Tibial artery (tissue), 4 donors: ENCODE measurements around the gene STK40.

Experiments used
- DNase-seq, 2 donors: peaks; one replicate each; pipeline ENCODE4 v3.0.0-alpha.2; 2019
- H3K27ac ChIP-seq, 2 donors: fragments of 200-600 bp; sonication (generic) in 1 of 2; 1 replicate in 1 of 2; 2 replicates in 1 of 2; pipeline ENCODE4 v1.5.1; 2018 to 2019; ENCODE audit warnings: mild to moderate bottlenecking in 1 of 2
- H3K27me3 ChIP-seq, 2 donors: fragments of 200-600 bp; sonication (generic) in 1 of 2; one replicate each; pipeline versions ENCODE4 v1.5.1 to v1.6.0; 2016 to 2019
- H3K36me3 ChIP-seq, 3 donors: fragments of 200-600 bp; sonication (generic) in 2 of 3; one replicate each; pipeline ENCODE4 v1.5.1; 2016 to 2019; ENCODE audit warnings: mild to moderate bottlenecking in 2 of 3
- H3K4me1 ChIP-seq, 4 donors: fragments of 200-600 bp; sonication (generic) in 2 of 4; 1 replicate in 3 of 4; 2 replicates in 1 of 4; pipeline ENCODE4 v1.5.1; 2016 to 2019
- H3K4me3 ChIP-seq, 2 donors: fragments of 200-600 bp; sonication (generic) in 1 of 2; 1 replicate in 1 of 2; 2 replicates in 1 of 2; pipeline ENCODE4 v1.5.1; 2018 to 2019; ENCODE audit warnings: mild to moderate bottlenecking in 2 of 2
- H3K9me3 ChIP-seq, 3 donors: fragments of 200-600 bp; sonication (generic) in 1 of 3; one replicate each; pipeline ENCODE4 v1.5.1; 2016 to 2019
- CTCF ChIP-seq, 2 experiments: fragments of 200-600 bp in 1 of 2; fragments of 450-650 bp in 1 of 2; IDR thresholded peaks; one replicate each; pipeline ENCODE4 v1.5.1; 2017 to 2019; ENCODE audit warnings: antibody characterized with exemption in 2 of 2, mild to moderate bottlenecking in 1 of 2, moderate library complexity in 1 of 2
- intact Hi-C: fragments of 100-400 bp; cut with DNase I; formaldehyde crosslinking; loops from one replicate; pipeline ENCODE4 v1.15.0; 2023; ENCODE audit warnings: low total_unique reads

The STK40 gene

GRCh38 chr1:36381405-36381804 is 4.3 kb downstream of the STK40 start:
- no peaks in the 10 kb centered on the region for H3K36me3 ChIP-seq
- TF ChIP-seq CTCF (IDR thresholded peaks at IDR 0.05): no peak
- H3K27ac ChIP-seq: peak overlapping the region; percentile 90 to 95
- DNase-seq: no peak
- H3K4me1 ChIP-seq: peaks cover 0 to 72% (median 50%) of the 10 kb centered on the region in 4 donors
- H3K27me3 ChIP-seq: no peaks in the 10 kb centered on the region
- H3K9me3 ChIP-seq: no peaks in the 10 kb centered on the region
- intact Hi-C loops: no loop called here
- no peak overlapping the region for H3K4me3 ChIP-seq

- H3K27ac ChIP-seq: peak overlapping the region; percentile 90 to 95
- H3K9me3 ChIP-seq: no peaks in the 10 kb centered on the region
- no peak for DNase-seq
- H3K27me3 ChIP-seq: no peaks in the 10 kb centered on the region
- intact Hi-C loops: no loop called here
- H3K4me3 ChIP-seq: no peak overlapping the region
- H3K36me3 ChIP-seq: no peaks in the 10 kb centered on the region
- peaks cover 0 to 75% (median 51%) of the 10 kb centered on the region in 4 donors for H3K4me1 ChIP-seq
- TF ChIP-seq CTCF (IDR thresholded peaks at IDR 0.05): no peak
Observed at GRCh38 chr1:36380782-36381181, 4.9 kb downstream of the STK40 start.

DNA sequence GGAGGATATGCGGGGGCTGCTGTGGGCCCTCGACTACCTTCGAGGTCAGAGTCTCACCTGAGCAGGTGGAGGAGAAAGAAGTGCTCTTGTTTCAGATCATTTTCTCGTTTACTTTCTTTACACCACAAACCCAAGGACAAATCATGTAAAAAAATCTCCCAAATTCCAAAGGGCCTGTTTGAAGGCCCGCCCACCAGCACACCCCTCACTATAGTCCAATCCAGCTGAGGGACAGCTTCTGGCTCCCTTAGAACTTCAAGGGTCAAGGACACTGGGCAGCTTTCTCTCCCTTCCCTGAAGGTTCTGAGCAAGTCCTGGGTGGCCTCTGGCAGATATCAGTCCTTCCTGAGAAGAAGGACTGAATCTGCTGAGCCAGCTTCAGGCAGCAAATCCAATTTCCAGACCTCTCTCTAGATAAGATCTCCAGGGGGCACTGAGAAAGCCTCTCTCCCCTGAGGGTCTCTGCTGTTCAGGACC is 5.5 kb downstream of the STK40 start:
- intact Hi-C loops: no loop called here
- Histone ChIP-seq H3K4me1 (peaks cover 0 to 81% (median 56%) of the 10 kb centered on the region in 4 donors), H3K4me3 (no peak overlapping the region), H3K36me3 (no peaks in the 10 kb centered on the region), H3K9me3 (no peaks in the 10 kb centered on the region), H3K27ac (peak overlapping the region; percentile 90 to 95), H3K27me3 (no peaks in the 10 kb centered on the region)
- TF ChIP-seq CTCF (IDR thresholded peaks at IDR 0.05): no peak
- peak; percentile 38 to 72 for DNase-seq

DNA sequence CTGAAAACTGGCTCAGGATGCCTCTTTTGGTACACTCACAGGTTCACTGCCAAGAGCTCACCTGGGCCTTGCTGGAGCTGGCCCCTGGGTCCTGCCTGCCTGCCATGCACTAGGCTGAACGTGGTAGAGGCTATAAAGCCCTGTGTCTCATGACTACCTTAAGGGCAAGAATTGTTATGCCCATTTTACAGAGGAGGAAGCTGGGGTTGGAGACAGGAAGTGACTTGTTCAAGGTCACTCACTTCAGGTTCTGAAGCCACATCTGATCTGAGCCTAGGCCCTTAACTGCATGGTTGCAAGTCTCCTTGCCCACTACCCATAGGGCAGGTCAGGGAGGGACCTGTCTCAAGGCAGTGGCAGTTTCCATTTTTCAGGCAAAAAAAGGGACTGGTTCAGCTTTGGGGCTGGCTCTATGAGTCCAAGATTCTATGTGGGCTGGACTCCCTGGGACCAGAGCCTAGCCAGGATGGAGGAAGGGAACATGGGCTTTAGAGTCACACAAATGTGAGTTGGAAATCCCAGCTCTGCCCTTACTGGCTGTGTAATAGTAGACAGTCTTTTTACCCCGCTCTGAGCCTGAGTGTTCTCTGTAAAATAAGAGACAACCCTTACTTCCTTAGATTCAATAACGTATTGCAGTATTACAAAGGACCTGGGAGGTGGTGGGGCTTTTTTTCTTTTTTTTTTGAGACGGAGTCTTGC is 7.8 kb downstream of the STK40 start:
- Histone ChIP-seq H3K36me3 (no peaks in the 10 kb centered on the region), H3K4me3 (no peak overlapping the region), H3K9me3 (no peaks in the 10 kb centered on the region), H3K27me3 (no peaks in the 10 kb centered on the region), H3K4me1 (peaks cover 0 to 83% (median 58%) of the 10 kb centered on the region in 4 donors), H3K27ac (peak overlapping the region; percentile 17 to 90)
- DNase-seq: no peak
- TF ChIP-seq CTCF (IDR thresholded peaks at IDR 0.05): no peak
- intact Hi-C loops: no loop called here

GRCh38 chr1:36372617-36373016 is 13.1 kb downstream of the STK40 start:
- H3K4me1 ChIP-seq: peaks cover 0 to 64% (median 42%) of the 10 kb centered on the region in 4 donors
- H3K9me3 ChIP-seq: no peaks in the 10 kb centered on the region
- H3K27me3 ChIP-seq: no peaks in the 10 kb centered on the region
- TF ChIP-seq CTCF (IDR thresholded peaks at IDR 0.05): no peak
- DNase-seq: no peak
- no peak overlapping the region for H3K4me3 ChIP-seq
- intact Hi-C loops: no loop called here
- peak overlapping the region; percentile 79 to 87 for H3K27ac ChIP-seq
- H3K36me3 ChIP-seq: peaks cover 0 to 2% (median 0%) of the 10 kb centered on the region in 3 donors
